Osteocyte (in vitro differentiated cells): Measurements from ENCODE around the gene DLG2. TPM values are rescaled to one million over a fixed set of nuclear protein-coding genes. Genes with fewer than 3 reads are reported as not detected.

ENCODE experiments used
- DNase-seq: peaks from one replicate; pipeline ENCODE4 v3.0.0; 2021; ENCODE audit warnings: mixed read lengths; ENCODE audit not compliant: unreplicated experiment; ENCODE audit errors: extremely low spot score
- H3K27ac Mint-ChIP-seq: one replicate; pipeline ENCODE4 v1.8.0; 2021; ENCODE audit warnings: mild to moderate bottlenecking, mixed read lengths; ENCODE audit not compliant: unreplicated experiment
- H3K27me3 Mint-ChIP-seq: one replicate; pipeline ENCODE4 v1.8.0; 2021; ENCODE audit warnings: mixed read lengths; ENCODE audit not compliant: unreplicated experiment
- H3K36me3 Mint-ChIP-seq: one replicate; pipeline ENCODE4 v1.8.0; 2021; ENCODE audit warnings: mixed read lengths; ENCODE audit not compliant: unreplicated experiment
- H3K4me1 Mint-ChIP-seq: one replicate; pipeline ENCODE4 v1.8.0; 2021; ENCODE audit warnings: mixed read lengths; ENCODE audit not compliant: unreplicated experiment
- H3K4me3 Mint-ChIP-seq: one replicate; pipeline ENCODE4 v1.8.0; 2021; ENCODE audit warnings: mild to moderate bottlenecking, moderate library complexity, mixed read lengths; ENCODE audit not compliant: unreplicated experiment
- H3K9me3 Mint-ChIP-seq: one replicate; pipeline ENCODE4 v1.8.0; 2021; ENCODE audit warnings: mixed read lengths; ENCODE audit not compliant: unreplicated experiment
- CTCF ChIP-seq: fragments of 200-600 bp; sonication (generic); IDR thresholded peaks from 2 replicates; pipeline ENCODE4 v1.5.0; 2021; ENCODE audit warnings: antibody characterized with exemption, mild to moderate bottlenecking, moderate library complexity
- total RNA-seq: library from RNA; stranded (reverse); gene quantifications from 2 replicates; pipeline ENCODE4 v1.2.1, GENCODE V29; 2021

The DLG2 gene
- total RNA-seq, 1 donor from 2014 or later: 2.1 TPM

GRCh38 chr11:83702796-83703195, 1924.3 kb downstream of the DLG2 start:
- no peak overlapping the region for H3K4me3 Mint-ChIP-seq
- H3K9me3 Mint-ChIP-seq: no peaks in the 10 kb centered on the region
- no peaks in the 10 kb centered on the region for H3K4me1 Mint-ChIP-seq
- H3K27me3 Mint-ChIP-seq: peaks cover 5% of the 10 kb centered on the region
- no peak for DNase-seq
- H3K27ac Mint-ChIP-seq: no peak overlapping the region
- H3K36me3 Mint-ChIP-seq: no peaks in the 10 kb centered on the region
- no peak for TF ChIP-seq CTCF

GRCh38 chr11:83697518-83697917, 1929.6 kb downstream of the DLG2 start:
- Mint-ChIP-seq H3K4me3 (no peak overlapping the region), H3K9me3 (no peaks in the 10 kb centered on the region), H3K4me1 (no peaks in the 10 kb centered on the region), H3K27ac (no peak overlapping the region), H3K27me3 (peaks cover 5% of the 10 kb centered on the region), H3K36me3 (no peaks in the 10 kb centered on the region)
- TF ChIP-seq CTCF: no peak
- DNase-seq: no peak

- H3K4me3 Mint-ChIP-seq: no peak overlapping the region
- H3K36me3 Mint-ChIP-seq: no peaks in the 10 kb centered on the region
- H3K9me3 Mint-ChIP-seq: no peaks in the 10 kb centered on the region
- H3K27me3 Mint-ChIP-seq: no peaks in the 10 kb centered on the region
- no peak for TF ChIP-seq CTCF
- H3K27ac Mint-ChIP-seq: no peak overlapping the region
- no peak for DNase-seq
- no peaks in the 10 kb centered on the region for H3K4me1 Mint-ChIP-seq
Measured at GRCh38 chr11:83695046-83695445, 1932.1 kb downstream of the DLG2 start.

GRCh38 chr11:83694191-83694910, 1932.8 kb downstream of the DLG2 start:
- no peaks in the 10 kb centered on the region for H3K9me3 Mint-ChIP-seq
- DNase-seq: no peak
- H3K36me3 Mint-ChIP-seq: no peaks in the 10 kb centered on the region
- no peaks in the 10 kb centered on the region for H3K4me1 Mint-ChIP-seq
- H3K27me3 Mint-ChIP-seq: no peaks in the 10 kb centered on the region
- no peak overlapping the region for H3K27ac Mint-ChIP-seq
- no peak for TF ChIP-seq CTCF
- no peak overlapping the region for H3K4me3 Mint-ChIP-seq

GRCh38 chr11:83693306-83693992, 1933.7 kb downstream of the DLG2 start:
- Mint-ChIP-seq H3K4me1 (no peaks in the 10 kb centered on the region), H3K27me3 (no peaks in the 10 kb centered on the region), H3K4me3 (no peak overlapping the region), H3K36me3 (no peaks in the 10 kb centered on the region), H3K27ac (no peak overlapping the region), H3K9me3 (no peaks in the 10 kb centered on the region)
- DNase-seq: no peak
- TF ChIP-seq CTCF: no peak
